H9 (cell line): ENCODE data around the gene SBK2. TPM values are rescaled to one million over a fixed set of nuclear protein-coding genes. Genes with fewer than 3 reads are reported as not detected.

Source experiments
- DNase-seq: peaks from one replicate; pipeline ENCODE4 v3.0.0-alpha.2; 2017
- H2AFZ ChIP-seq: one replicate; pipeline ENCODE4 v1.6.1; 2013; ENCODE audit warnings: mild to moderate bottlenecking, low read length, control low read depth, moderate library complexity
- H2AK5ac ChIP-seq: 2 replicates; pipeline ENCODE4 v1.6.1; 2013; ENCODE audit warnings: low read length, control low read depth, mixed read lengths; ENCODE audit not compliant: insufficient read length
- H2BK120ac ChIP-seq: one replicate; pipeline ENCODE4 v1.6.1; 2013; ENCODE audit warnings: low read depth, mild to moderate bottlenecking, low read length, control low read depth, inconsistent platforms; ENCODE audit not compliant: poor library complexity, severe bottlenecking
- H2BK12ac ChIP-seq: 2 replicates; pipeline ENCODE4 v1.6.1; 2013; ENCODE audit warnings: low read length, control low read depth, mixed read lengths, low read depth; ENCODE audit not compliant: insufficient read length
- H2BK15ac ChIP-seq: 2 replicates; pipeline ENCODE4 v1.6.1; 2013; ENCODE audit warnings: low read depth, low read length, control low read depth
- H2BK20ac ChIP-seq: one replicate; pipeline ENCODE4 v1.6.1; 2013; ENCODE audit warnings: low read depth, mild to moderate bottlenecking, low read length, control low read depth, inconsistent platforms; ENCODE audit not compliant: poor library complexity, severe bottlenecking
- H2BK5ac ChIP-seq: 2 replicates; pipeline ENCODE4 v1.6.1; 2013; ENCODE audit warnings: low read length, control low read depth, mixed read lengths; ENCODE audit not compliant: insufficient read length
- H3K14ac ChIP-seq: 2 replicates; pipeline ENCODE4 v1.6.1; 2013; ENCODE audit warnings: low read length, control low read depth; ENCODE audit not compliant: insufficient read depth
- H3K18ac ChIP-seq: 2 replicates; pipeline ENCODE4 v1.6.1; 2013; ENCODE audit warnings: low read depth, mild to moderate bottlenecking, mixed read lengths, low read length, control low read depth; ENCODE audit not compliant: insufficient read length
- H3K23ac ChIP-seq: 2 replicates; pipeline ENCODE4 v1.6.1; 2013; ENCODE audit warnings: low read length, control low read depth, mixed read lengths, low read depth; ENCODE audit not compliant: insufficient read length
- H3K23me2 ChIP-seq: 2 replicates; pipeline ENCODE4 v1.6.1; 2013; ENCODE audit warnings: low read depth, mild to moderate bottlenecking, mixed read lengths, low read length, control low read depth; ENCODE audit not compliant: insufficient read length, poor library complexity, severe bottlenecking
- H3K27ac ChIP-seq: 2 replicates; pipeline ENCODE4 v1.5.1; 2013; ENCODE audit warnings: low read length, control low read depth, mixed read lengths, low read depth; ENCODE audit not compliant: insufficient read length
- H3K27me3 ChIP-seq: 2 replicates; pipeline ENCODE4 v1.6.1; 2013; ENCODE audit warnings: low read length, control low read depth, inconsistent platforms; ENCODE audit not compliant: insufficient read depth
- H3K4ac ChIP-seq: 2 replicates; pipeline ENCODE4 v1.6.1; 2013; ENCODE audit warnings: low read depth, mild to moderate bottlenecking, control low read depth, inconsistent platforms, low read length, moderate library complexity
- H3K4me1 ChIP-seq: 2 replicates; pipeline ENCODE4 v1.6.1; 2013; ENCODE audit warnings: low read length, control low read depth, inconsistent platforms; ENCODE audit not compliant: insufficient read depth
- H3K4me2 ChIP-seq: 2 replicates; pipeline ENCODE4 v1.6.1; 2013; ENCODE audit warnings: low read length, control low read depth, mixed read lengths; ENCODE audit not compliant: insufficient read length, insufficient read depth
- H3K56ac ChIP-seq: 2 replicates; pipeline ENCODE4 v1.6.1; 2013; ENCODE audit warnings: low read depth, mild to moderate bottlenecking, mixed read lengths, low read length, control low read depth; ENCODE audit not compliant: insufficient read length
- H3K79me1 ChIP-seq: 2 replicates; pipeline ENCODE4 v1.6.1; 2013; ENCODE audit warnings: low read depth, mild to moderate bottlenecking, moderate library complexity, low read length, control low read depth, inconsistent platforms; ENCODE audit not compliant: insufficient read depth, poor library complexity, severe bottlenecking
- H3K79me2 ChIP-seq: 2 replicates; pipeline ENCODE4 v1.6.1; 2013; ENCODE audit warnings: low read length, control low read depth, inconsistent platforms; ENCODE audit not compliant: insufficient read depth
- H3K9ac ChIP-seq: 2 replicates; pipeline ENCODE4 v1.6.1; 2013; ENCODE audit warnings: low read length, control low read depth, mixed read lengths; ENCODE audit not compliant: insufficient read length; ENCODE audit errors: extremely low read depth
- H3K9me3 ChIP-seq: one replicate; pipeline ENCODE4 v1.6.1; 2013; ENCODE audit warnings: low read depth, low read length, inconsistent platforms; ENCODE audit not compliant: control insufficient read depth
- H3T11ph ChIP-seq: one replicate; pipeline ENCODE4 v1.6.1; 2013; ENCODE audit warnings: mild to moderate bottlenecking, low read length, control low read depth, inconsistent platforms
- H4K20me1 ChIP-seq: one replicate; pipeline ENCODE4 v1.6.1; 2013; ENCODE audit not compliant: control insufficient read depth, insufficient read length, insufficient read depth
- H4K5ac ChIP-seq: 2 replicates; pipeline ENCODE4 v1.6.1; 2013; ENCODE audit warnings: low read depth, mild to moderate bottlenecking, mixed read lengths, low read length, control low read depth; ENCODE audit not compliant: insufficient read length
- H4K8ac ChIP-seq: replicated peaks from 2 replicates; pipeline ENCODE4 v1.6.1; 2013; ENCODE audit warnings: low read length, control low read depth, mixed read lengths, low read depth; ENCODE audit not compliant: insufficient read length
- H4K91ac ChIP-seq: 2 replicates; pipeline ENCODE4 v1.6.1; 2013; ENCODE audit warnings: low read depth, mild to moderate bottlenecking, moderate library complexity, mixed read lengths, low read length, control low read depth; ENCODE audit not compliant: insufficient read length
- H3K27ac Mint-ChIP-seq, 3 experiments: 2 replicates in 2 of 3; 3 replicates in 1 of 3; pipeline ENCODE4 v1.8.0; 2020 to 2021; ENCODE audit warnings: mixed read lengths in 3 of 3, mild to moderate bottlenecking in 1 of 3, moderate library complexity in 1 of 3
- H3K27me3 Mint-ChIP-seq: 2 replicates; pipeline ENCODE4 v1.8.0; 2021; ENCODE audit warnings: low read depth, mild to moderate bottlenecking, moderate library complexity, mixed read lengths
- H3K36me3 Mint-ChIP-seq, 3 experiments: 2 replicates in 2 of 3; 3 replicates in 1 of 3; pipeline ENCODE4 v1.8.0; 2020 to 2021; ENCODE audit warnings: low read depth in 3 of 3, mixed read lengths in 3 of 3; ENCODE audit not compliant: insufficient read depth in 1 of 3
- H3K4me1 Mint-ChIP-seq, 2 experiments: 2 replicates each; pipeline ENCODE4 v1.8.0; 2020; ENCODE audit warnings: mixed read lengths in 2 of 2
- H3K4me3 Mint-ChIP-seq, 2 experiments: 2 replicates in 1 of 2; 3 replicates in 1 of 2; pipeline ENCODE4 v1.8.0; 2020 to 2021; ENCODE audit warnings: mild to moderate bottlenecking in 2 of 2, mixed read lengths in 2 of 2, moderate library complexity in 1 of 2
- H3K9me3 Mint-ChIP-seq, 2 experiments: 2 replicates in 1 of 2; 3 replicates in 1 of 2; pipeline ENCODE4 v1.8.0; 2020; ENCODE audit warnings: mild to moderate bottlenecking in 2 of 2, mixed read lengths in 2 of 2, moderate library complexity in 1 of 2
- WGBS: extraction: QIAGEN DNeasy Blood & Tissue Kit; methylation state at CpG from one replicate; pipeline ENCODE4 v1.1.7; 2013; ENCODE audit warnings: missing lambda C conversion rate, low lambda C conversion rate, mixed read lengths; ENCODE audit not compliant: insufficient read length; ENCODE audit errors: extremely low coverage; 5-methylcytosine and 5-hydroxymethylcytosine counted together
- total RNA-seq: library from RNA; stranded (reverse); gene quantifications from 2 replicates; pipeline ENCODE4 v1.2.1, GENCODE V29; 2021
- TF ChIP-seq, protein P1 (sequence below): fragments of 200-600 bp; sonication (generic); conservative IDR thresholded peaks from 3 replicates; pipeline ENCODE4 v1.8.0; 2021; ENCODE audit warnings: antibody characterized with exemption, mild to moderate bottlenecking

SBK2 gene
- total RNA-seq, 1 experiment from 2014 or later = 2.8 TPM

DNA sequence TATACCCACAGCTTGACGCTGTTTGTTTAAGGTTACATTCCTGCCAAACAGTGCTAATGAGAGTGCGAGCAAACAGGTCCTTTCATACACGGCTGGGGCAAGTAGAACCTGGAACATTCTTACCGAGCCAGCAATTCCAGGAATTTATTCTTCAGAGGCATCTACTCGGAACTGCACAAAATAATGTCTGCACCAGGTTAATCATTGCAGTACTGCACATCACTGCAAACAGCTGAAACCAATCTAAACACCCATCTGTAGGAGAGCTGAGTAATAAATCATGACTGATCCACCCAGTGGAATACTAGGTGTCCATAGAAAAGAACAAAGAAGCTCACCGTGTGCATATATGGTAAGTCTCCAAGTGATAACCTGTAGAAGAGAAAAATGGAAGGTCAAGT is 44.9 kb upstream of the SBK2 start:
- peaks cover 3% of the 10 kb centered on the region for H3K79me1 ChIP-seq
- H3K4ac ChIP-seq = no peak overlapping the region
- H3K4me1 Mint-ChIP-seq = peaks cover 19 to 21% of the 10 kb centered on the region in 2 experiments
- H3K4me2 ChIP-seq = peak overlapping the region; percentile 76
- no peaks in the 10 kb centered on the region for H4K20me1 ChIP-seq
- H2AFZ ChIP-seq = no peak overlapping the region
- H3K36me3 Mint-ChIP-seq = peaks cover 6 to 15% (median 10%) of the 10 kb centered on the region in 3 experiments
- DNase-seq = no peak
- no peak overlapping the region for H4K8ac ChIP-seq
- H2BK15ac ChIP-seq = no peak overlapping the region
- no peaks in the 10 kb centered on the region for H3K4me1 ChIP-seq
- H3K4me3 Mint-ChIP-seq = peak overlapping the region in 1 of 2 experiments; percentile 89; a peak in 1 of 5 replicates
- H2BK12ac ChIP-seq = no peak overlapping the region
- H3K9me3 Mint-ChIP-seq = no peaks in the 10 kb centered on the region
- no peak overlapping the region for H2BK120ac ChIP-seq
- no peak overlapping the region for H4K5ac ChIP-seq
- peaks cover 3% of the 10 kb centered on the region for H3K23me2 ChIP-seq
- no peak overlapping the region for H3K14ac ChIP-seq
- H3K27me3 ChIP-seq = no peaks in the 10 kb centered on the region
- no peak overlapping the region for H3K27ac Mint-ChIP-seq
- H3K79me2 ChIP-seq = peaks cover 1% of the 10 kb centered on the region; the same call in 1 of the 2 replicates
- peaks cover 9% of the 10 kb centered on the region for H3K27me3 Mint-ChIP-seq
- H3K27ac ChIP-seq = no peak overlapping the region
- no peak overlapping the region for H4K91ac ChIP-seq
- no peak overlapping the region for H2AK5ac ChIP-seq
- TF ChIP-seq, protein P1, sequence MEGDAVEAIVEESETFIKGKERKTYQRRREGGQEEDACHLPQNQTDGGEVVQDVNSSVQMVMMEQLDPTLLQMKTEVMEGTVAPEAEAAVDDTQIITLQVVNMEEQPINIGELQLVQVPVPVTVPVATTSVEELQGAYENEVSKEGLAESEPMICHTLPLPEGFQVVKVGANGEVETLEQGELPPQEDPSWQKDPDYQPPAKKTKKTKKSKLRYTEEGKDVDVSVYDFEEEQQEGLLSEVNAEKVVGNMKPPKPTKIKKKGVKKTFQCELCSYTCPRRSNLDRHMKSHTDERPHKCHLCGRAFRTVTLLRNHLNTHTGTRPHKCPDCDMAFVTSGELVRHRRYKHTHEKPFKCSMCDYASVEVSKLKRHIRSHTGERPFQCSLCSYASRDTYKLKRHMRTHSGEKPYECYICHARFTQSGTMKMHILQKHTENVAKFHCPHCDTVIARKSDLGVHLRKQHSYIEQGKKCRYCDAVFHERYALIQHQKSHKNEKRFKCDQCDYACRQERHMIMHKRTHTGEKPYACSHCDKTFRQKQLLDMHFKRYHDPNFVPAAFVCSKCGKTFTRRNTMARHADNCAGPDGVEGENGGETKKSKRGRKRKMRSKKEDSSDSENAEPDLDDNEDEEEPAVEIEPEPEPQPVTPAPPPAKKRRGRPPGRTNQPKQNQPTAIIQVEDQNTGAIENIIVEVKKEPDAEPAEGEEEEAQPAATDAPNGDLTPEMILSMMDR = no peak
- WGBS = no CpG with 5 or more reads among the region's 6 CpGs
- no peak overlapping the region for H3K18ac ChIP-seq
- H3K9me3 ChIP-seq = no peaks in the 10 kb centered on the region
- H3K9ac ChIP-seq = no peak overlapping the region
- no peak overlapping the region for H2BK20ac ChIP-seq
- H3K56ac ChIP-seq = no peak overlapping the region
- H3K23ac ChIP-seq = no peak overlapping the region
- H2BK5ac ChIP-seq = no peak overlapping the region
- no peak overlapping the region for H3T11ph ChIP-seq
